NCI-H1092 treated with DMSO at 0.1 percent for 48 hours (cell line): ENCODE results near the gene ZBTB40.

ENCODE experiments used
- DNase-seq: peaks from one replicate; lab custom pipeline; 2025; lab: John Stamatoyannopoulos, UW

ZBTB40 gene

DNA sequence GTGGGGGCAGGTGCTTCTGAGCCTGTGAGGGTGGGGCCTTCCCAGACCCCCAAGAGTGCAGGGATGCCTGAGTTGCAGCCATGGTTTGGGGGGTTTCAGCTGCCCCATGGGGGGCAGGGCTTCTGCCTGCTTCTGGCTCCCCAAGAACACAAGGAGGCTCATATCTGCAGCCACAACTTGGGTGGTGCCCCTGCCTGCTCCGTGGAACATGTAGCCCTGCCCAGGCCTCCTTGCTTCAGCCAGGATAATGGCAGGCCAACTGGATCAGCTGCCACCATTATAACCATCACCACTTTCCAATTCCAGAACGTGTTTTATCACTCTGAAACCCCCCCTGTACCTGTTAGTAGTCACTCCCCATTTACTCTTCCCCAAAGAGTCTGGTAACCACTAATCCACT lies 14.0 kb downstream of the ZBTB40 start:
- DNase-seq, result no peak

DNA sequence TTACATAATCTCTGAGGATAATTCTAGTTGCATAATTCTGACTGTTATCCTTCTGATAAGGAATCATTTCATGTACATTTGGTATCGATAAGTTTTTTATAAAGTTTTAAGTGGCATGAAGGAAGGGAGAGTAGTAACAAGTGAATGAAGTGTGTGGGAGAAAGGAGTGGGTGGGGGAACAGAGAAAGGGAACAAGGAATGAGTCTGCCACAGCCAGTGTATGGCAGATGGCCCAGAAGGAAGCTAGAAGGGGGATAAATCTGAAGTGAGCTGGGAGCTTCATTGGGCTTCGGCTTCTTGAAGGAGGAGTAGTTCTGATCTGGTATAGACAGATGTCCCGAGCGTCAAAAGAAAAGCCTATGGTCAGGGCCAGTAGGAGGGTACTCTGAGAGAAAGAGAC lies 18.6 kb downstream of the ZBTB40 start:
- no peak for DNase-seq

DNA sequence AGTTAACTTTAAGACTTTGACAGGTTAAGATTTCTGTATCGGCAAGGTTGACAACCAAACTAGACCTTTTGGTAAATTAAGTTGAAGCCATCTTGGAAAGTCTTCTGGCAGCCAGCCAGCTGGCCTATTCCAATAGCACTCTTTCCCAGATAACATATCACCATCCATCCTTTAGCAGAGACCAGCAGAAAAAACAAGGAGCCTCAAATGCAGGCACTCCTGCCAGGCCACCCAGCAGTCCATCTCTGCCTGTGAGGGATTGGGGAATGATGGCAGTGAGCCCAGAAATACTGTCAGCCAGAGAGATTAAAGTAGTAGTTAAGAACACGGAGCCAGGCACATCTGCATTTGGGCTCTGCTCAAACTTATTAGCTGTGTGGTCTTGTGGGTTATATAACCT lies 19.4 kb downstream of the ZBTB40 start:
- DNase-seq, result peak; percentile 14

DNA sequence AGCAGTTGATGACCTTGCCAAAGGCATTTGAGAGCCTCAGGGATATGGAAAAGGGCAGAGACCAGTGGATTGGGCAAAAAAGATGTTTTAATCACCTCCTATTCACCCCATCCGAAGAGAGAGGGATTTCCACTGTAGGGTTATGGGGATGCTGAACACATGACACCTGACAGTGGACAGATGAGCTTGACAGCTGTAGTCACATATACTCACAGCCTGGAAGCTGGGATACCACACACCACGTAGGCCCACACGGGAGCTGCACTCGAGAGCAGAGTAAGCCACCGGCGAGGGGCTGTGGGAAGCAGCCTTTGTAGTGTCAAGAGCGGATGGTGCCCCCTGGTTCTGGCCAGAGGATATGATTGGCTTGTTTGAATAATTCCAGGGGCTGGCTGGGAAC lies 20.0 kb downstream of the ZBTB40 start:
- no peak for DNase-seq

DNA sequence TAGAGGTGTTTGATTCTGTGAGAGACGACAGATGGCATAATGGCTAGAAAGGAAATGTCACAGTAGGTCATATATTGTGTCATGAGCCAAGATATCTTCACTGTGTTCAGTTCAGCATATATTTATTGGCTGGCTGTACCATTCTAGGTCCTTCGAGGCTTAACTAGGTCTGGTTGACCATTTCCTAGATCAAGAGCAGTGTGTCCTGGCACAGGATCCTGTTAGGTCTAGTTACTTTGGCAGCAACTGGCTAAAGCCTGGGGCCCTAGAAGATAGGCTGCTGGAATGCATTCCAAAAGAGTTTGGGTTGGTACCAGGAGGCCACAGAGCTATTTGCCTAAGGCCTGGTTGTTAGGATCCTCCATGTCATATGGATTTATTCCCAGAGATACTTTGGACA lies 20.9 kb downstream of the ZBTB40 start:
- no peak for DNase-seq

DNA sequence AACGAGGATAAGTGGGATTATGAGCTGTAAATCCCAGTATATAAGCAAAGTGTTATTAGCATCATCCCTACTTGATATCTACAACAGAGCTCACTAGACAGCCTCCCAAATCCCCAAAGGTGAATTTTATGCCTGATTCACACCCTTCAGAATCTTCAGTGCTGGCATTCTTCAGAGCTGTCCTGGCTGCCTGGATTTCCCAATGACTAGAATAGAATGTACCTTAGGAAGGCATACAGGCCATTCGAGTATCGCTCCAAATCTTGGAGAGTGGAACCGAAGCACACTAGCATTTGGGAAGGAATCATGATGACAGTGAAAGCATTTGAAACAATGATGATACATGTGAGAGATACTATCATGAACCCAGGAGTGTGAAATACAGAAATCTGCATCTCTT lies 22.3 kb downstream of the ZBTB40 start:
- DNase-seq, result no peak

DNA sequence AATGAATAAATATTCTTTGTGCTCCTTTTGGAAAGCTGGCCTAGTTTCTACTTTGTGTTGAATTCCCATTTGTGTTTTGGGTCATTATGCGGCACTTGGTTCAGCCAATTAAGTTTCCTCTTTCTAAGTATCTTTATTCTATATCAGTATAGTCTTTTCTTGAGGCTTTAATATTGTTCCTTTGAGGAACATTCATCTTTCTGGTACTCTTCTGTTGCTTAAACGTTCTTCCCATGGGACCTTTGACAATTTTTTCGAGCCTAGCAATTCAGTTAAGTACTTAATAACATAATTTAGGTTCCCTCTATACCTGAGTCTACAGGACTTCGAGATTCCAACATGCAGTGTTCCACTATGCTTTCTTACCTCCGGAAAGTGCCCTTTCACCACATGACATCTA lies 24.9 kb downstream of the ZBTB40 start:
- no peak for DNase-seq

DNA sequence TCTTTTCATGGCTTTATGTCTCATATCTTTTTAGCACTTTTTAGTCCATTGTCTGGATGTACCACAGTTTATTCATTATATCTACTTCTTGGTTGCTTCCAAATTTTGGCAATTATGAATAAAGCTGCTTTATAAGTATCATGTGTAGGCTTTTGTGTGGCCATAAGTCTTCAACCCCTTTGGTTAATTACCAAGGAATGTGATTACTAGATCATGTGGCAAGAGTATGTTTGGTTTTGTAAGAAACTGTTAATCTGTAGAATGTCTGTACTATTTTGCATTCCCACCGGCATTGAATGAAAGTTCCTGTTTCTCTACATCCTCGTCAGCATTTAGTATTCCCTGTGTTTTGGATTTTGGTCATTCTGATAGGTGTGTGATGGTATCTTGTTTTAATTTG lies 31.5 kb downstream of the ZBTB40 start:
- DNase-seq, result no peak

DNA sequence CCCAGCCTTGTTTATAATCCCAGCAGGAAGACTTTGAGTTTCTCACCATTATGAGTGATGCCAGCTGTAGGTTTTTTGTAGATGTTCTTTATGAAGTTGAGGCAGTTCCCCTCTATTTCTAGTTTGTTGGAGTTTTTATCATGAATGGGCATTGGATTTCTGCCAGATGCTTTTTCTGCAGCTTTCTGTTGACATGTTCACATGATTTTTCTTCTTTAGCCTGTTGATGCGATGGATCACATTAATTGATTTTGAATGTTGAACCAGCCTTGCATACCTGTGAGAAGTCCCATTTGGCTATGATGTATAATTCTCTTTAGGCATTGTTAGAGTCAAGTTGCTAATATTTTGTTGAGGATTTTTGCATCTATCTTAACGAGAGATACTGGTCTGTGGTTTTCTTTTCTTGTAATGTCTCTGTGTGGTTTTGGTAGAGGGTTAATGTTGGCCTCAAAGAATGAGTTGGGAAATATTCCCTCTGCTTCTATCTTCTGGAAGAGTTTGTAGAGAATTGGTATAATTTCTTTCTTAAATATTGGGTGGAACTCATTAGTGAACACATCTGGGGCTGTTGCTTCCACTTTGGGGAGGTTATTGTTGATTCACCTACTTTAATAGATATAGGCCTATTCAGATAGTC lies 33.2 kb downstream of the ZBTB40 start:
- no peak for DNase-seq

DNA sequence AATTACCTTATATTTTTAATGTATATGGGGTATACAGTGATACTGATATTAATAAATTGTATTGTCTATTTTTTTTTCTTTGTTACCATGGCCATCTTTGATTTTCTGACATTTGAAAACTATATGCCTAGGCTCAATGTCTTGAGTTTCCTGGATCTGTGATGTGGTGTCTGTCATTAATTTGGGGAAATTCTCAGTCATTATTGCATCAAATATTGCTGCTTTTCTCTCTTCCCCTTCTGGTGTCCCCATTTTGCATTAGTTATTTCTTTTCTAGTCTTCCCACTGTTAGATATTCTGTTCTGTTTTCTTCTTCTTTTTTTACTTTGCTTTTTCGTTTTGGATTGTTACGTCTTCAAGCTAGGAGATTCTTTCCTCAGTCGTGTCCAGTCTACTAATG lies 33.8 kb downstream of the ZBTB40 start:
- no peak for DNase-seq

DNA sequence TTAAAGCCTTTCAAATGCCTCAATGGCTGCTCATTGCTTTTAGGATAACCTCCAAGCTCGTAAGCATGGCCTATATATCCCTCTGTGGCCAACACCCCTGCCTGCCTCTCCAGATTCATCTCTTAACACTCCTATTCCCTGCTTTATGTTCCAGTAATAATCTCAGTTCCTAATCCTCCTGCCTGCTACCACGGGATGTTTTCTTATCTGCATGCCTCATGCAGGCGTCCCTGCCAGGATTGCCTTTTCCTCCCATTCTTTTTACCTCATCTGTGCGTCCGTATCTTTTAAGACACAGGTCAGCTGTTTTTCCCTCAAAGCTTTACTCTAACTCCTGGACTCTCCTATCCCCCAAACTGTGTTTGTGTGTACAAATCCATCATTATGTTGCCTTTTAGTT lies 36.1 kb downstream of the ZBTB40 start:
- no peak for DNase-seq

DNA sequence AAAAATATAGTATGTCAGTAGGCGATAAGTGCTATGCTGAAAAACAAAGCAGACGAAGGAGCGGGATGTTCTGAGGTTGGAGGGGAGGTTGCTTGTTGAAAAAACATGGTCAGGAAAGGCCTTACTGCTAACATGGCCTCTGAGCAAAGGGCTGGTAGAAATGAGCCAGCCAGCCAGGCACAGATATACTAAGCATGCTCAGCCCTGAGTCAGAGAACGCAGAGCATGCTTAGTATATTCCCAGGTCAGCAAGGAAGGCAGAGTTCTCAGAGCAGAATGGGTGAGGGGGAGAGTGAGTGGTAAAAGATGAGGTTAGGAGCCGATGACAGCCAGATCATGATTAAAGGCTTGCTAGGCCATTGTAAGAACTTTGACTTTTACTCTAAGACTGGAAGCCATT lies 36.7 kb downstream of the ZBTB40 start:
- no peak for DNase-seq

DNA sequence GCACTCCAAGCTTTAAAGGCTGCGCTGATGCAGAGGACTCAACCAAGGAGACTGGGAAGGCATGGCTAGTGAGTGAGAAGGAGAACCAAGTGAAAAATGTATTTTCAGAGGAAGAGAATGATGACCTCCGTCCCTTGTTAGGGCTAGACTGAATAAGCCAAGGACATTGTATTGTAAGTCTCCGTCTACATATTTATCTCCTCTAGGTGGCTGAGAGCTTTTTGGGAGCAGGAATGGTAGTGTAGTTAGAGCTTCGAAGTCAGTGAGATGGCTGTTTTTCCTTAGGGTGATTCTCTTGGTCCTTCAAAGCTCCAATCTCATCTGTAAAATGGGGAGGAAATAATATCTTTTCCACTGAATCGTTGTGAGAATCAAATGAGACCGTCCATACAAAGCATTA lies 37.6 kb downstream of the ZBTB40 start:
- DNase-seq, result no peak

DNA sequence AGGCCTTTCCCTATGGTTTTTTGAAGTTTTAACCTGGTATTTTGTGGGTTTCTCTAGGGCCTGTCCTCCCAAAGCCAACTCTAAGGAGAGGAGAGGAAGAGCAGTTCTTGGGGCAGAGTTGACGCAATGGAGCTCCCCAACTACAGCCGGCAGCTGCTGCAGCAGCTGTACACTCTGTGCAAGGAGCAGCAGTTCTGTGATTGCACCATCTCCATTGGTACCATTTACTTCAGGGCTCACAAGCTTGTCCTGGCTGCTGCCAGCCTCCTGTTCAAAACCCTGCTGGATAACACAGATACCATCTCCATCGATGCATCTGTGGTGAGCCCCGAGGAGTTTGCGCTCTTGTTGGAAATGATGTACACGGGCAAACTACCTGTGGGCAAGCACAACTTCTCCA lies 38.2 kb downstream of the ZBTB40 start:
- no peak for DNase-seq

DNA sequence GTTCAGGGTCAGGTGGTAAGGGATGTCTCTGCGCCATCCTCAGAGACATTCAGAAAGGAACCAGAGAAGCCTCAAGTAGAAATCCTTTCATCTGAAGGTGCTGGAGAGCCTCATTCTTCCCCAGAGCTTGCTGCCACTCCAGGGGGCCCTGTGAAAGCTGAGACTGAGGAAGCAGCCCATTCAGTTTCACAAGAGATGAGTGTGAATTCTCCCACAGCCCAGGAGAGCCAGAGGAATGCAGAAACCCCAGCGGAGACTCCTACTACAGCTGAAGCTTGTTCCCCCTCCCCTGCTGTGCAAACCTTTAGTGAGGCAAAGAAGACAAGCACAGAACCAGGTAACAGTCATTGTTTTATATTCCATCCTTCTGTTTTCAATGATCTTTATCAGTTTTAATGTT lies 38.7 kb downstream of the ZBTB40 start:
- DNase-seq, result no peak

DNA sequence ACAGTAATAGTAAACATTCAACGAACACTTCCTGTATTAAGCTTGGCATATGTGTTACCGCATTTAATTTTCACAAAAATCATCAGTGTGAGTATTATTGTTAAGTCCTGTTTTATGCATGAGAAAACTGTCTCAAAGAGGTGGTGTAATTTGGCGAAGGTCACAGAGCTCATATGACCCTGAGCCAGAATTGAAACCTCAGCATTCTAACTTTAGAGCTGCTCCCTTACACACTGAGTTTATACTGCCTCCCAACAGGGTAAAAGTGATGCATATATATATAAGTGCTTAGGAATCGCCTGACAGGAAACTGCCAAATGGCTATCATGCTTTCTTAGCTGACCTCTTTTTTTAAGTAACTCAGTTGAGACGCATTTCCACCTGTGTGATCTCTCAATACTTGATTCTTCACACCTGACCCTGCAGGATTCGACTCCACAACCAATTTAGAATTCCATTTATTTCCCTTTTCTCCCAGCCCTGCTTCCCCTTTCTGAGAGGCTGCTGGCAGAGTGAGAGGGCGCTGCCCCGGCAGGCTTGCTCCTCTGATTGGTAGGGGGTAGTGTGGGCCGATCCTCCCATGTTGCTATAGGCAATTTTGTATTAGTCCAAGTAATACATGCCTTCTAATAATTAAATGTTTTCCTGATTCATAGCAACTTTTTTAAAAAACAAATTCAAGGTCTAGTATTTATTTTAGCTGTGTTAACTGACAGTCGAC lies 40.5 kb downstream of the ZBTB40 start:
- DNase-seq, result no peak

DNA sequence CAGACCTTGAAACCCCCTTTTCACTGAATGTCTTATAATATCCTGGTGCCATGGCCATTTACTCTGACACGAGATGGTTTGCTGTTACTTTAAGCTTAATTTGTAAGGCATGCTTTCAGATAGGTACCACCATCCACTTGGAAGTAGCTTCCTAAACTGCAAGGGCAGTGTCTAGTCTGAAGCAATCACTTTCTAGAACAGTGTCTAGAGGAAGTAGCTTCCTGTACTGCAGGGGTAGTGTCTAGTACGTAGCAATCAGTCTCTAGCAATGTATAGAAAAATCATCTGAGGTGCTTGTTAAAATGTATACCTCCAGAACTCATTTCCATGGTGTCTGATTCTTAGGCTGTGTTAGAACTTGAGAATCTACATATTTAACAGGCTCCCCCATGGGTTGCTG lies 42.5 kb downstream of the ZBTB40 start:
- no peak for DNase-seq

DNA sequence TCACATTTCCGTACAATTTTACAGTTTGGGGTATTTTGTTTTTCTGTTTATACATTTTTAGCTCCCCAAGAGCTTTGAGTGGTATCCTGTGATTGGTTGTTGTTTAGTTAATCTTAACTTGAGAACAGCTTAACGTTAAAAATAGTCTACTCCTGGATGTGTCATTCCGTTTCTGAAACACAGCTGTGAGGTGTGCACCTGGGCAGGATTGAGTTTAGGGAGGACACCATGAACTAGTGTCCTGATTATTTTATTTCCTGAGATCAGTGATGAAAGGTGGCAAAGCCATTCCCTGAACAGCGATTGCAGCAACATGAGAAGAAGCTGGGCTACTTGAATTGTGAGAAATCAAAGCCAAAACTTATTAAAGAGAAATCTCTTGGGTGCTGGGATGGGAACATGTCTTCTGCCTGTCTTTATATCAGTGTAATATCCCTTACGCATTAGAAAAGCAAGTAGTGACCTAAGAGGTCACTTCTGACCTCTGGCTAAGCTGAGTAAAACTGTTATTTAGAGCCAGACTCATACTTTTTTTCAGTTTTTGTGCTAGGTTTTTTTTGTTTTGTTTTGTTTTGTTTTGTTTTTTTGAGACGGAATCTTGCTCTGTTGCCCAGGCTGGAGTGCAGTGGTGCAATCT lies 43.4 kb downstream of the ZBTB40 start:
- DNase-seq, result no peak

DNA sequence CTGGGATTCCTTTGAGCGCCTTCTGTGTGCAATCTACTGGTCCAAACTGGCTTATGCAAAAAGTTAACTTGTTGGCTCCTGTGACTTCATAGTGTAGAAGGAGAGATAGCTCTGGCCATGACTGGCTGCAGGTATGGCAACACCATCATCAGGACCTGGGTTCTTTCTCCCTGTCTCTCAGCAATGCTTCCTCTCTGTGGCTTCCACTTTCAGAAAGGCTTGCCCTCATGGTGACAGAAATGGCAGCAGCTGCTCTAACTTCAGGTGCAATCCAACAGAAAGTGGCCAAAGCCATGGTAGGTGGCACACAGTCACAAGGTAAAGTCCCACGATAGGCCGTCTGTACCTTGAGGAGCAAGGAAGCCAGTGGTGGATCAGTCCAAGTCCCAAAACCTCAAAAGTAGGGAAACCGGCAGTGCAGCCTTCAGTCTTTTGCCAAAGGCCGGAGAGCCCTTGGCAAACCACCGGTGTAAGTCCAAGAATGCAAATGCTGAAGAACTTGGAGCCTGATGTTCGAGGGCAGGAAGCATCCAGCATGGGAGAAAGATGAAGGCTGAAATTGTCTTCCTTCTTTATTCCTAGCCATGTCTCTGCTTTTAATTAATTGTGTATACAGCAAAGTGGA lies 45.0 kb downstream of the ZBTB40 start:
- no peak for DNase-seq

DNA sequence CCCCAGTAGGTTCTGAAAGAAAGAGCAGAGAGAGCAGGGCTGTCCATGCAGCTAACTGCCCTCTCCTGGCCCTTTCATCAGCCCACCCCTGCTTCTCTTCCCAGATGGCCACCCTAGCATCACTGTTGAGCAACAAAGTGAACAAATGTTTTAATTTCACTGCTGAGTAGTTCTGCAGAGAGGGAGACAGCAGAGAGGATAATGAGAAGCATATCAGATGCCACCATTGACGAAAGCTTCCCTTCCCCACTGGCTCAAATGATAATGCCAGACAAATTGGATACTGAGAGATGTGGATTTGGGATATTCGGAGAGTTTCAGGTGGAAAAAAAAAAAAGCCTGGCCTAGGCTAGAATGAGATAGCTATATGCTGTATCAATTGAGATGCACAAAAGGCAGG lies 46.8 kb downstream of the ZBTB40 start:
- DNase-seq, result no peak

DNA sequence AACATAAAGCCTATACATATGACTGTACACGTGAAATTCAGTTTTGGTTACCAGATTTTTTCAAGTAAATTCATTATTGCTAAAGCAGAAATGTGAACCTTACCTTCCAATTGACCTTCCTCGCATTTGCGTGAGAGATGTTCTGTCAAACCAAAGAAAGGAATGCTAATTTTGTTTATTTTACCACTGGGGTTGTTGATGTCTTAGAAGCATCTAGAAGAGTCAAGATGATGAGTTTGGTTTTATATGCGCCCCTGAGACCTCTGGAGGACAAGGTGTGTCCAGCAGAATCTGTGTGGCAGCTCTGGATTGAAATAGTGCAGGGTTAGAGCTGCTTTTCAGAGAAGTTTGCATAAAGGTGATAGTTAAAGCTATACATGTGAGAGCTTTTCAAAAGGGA lies 48.4 kb downstream of the ZBTB40 start:
- DNase-seq, result no peak

DNA sequence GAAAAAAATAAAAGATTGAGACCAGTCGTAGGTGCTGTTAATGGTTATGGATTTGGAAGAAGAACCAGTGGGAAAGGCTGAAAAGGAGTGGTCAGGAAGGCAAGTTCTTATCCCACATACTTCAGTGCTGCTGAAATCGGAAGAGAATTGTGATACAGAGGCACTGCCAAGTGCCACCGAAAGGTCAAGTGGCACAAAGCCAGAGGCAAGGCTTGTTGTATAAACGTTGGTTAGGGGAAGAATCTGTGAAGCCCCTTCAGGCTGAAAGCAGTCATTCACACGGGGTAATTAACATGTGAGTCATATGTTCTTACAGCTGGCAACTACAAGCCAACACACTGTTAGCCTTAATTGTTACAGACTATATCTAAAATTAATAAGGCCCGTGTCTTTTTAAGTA lies 48.8 kb downstream of the ZBTB40 start:
- peak; percentile 71 for DNase-seq

DNA sequence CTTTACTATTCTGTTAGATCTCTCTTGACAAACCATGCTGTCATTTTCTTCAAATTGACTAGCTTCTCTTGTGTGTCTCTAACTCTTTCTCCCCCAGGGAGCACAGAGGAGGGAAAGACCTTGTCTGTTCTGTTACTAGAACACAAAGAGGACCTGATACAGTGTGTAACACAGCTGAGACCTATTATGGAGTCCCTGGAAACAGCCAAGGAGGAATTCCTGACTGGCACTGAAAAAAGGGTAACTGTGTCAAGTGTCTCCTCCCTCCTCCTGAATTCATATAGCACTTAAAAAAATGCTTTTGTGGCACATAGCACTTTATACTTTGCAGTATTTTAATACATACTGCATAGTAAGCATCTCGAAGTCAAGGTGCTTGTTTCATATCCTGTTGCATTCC lies 50.6 kb downstream of the ZBTB40 start:
- no peak for DNase-seq
